Parathyroid adenoma (tissue), 2 donors: Measurements from ENCODE around the gene IRAK1.
A peak's percentile ranks its signal among the peaks of the same experiment; 100 is the strongest.

Experiments
- H2AFZ ChIP-seq: fragments of 300-600 bp; sonication (generic); one replicate; pipeline ENCODE4 v1.7.0; 2017; ENCODE audit warnings: antibody characterized with exemption, mild to moderate bottlenecking
- H3K27ac ChIP-seq: fragments of 300-600 bp; sonication (generic); one replicate; pipeline ENCODE4 v1.7.0; 2017
- H3K27me3 ChIP-seq: fragments of 300-600 bp; sonication (generic); one replicate; pipeline ENCODE4 v1.7.0; 2017; ENCODE audit warnings: low read length; ENCODE audit not compliant: control insufficient read depth, insufficient read depth
- H3K36me3 ChIP-seq: fragments of 300-600 bp; sonication (generic); one replicate; pipeline ENCODE4 v1.7.0; 2017; ENCODE audit warnings: low read length; ENCODE audit not compliant: control insufficient read depth, insufficient read depth
- H3K4me1 ChIP-seq: fragments of 300-600 bp; sonication (generic); one replicate; pipeline ENCODE4 v1.7.0; 2017; ENCODE audit warnings: control low read depth
- H3K4me2 ChIP-seq: fragments of 300-600 bp; sonication (generic); one replicate; pipeline ENCODE4 v1.7.0; 2017; ENCODE audit warnings: low read length
- H3K4me3 ChIP-seq: fragments of 300-600 bp; sonication (generic); one replicate; pipeline ENCODE4 v1.7.0; 2017; ENCODE audit warnings: low read depth, low read length
- H3K79me2 ChIP-seq: fragments of 300-600 bp; sonication (generic); one replicate; pipeline ENCODE4 v1.7.0; 2017; ENCODE audit warnings: control low read depth
- H3K9ac ChIP-seq: fragments of 300-600 bp; sonication (generic); one replicate; pipeline ENCODE4 v1.7.0; 2017; ENCODE audit warnings: mild to moderate bottlenecking
- H3K9me3 ChIP-seq: fragments of 300-600 bp; sonication (generic); one replicate; pipeline ENCODE4 v1.7.0; 2017; ENCODE audit warnings: low read length; ENCODE audit not compliant: control insufficient read depth
- CTCF ChIP-seq: fragments of 300-600 bp; sonication (generic); IDR thresholded peaks from one replicate; pipeline ENCODE4 v1.7.0; 2017; ENCODE audit warnings: antibody characterized with exemption, mild to moderate bottlenecking
- donor health status: primary hyperparathyroidism.

The IRAK1 gene

GRCh38 chrX:154061801-154062200 is 42.1 kb upstream of the IRAK1 start:
- Histone ChIP-seq H3K9me3 (no peaks in the 10 kb centered on the region), H3K27me3 (no peaks in the 10 kb centered on the region), H3K4me2 (no peak overlapping the region), H2AFZ (no peak overlapping the region), H3K36me3 (no peaks in the 10 kb centered on the region), H3K4me1 (peaks cover 27% of the 10 kb centered on the region), H3K4me3 (no peak overlapping the region), H3K27ac (no peak overlapping the region), H3K79me2 (peaks cover 39% of the 10 kb centered on the region), H3K9ac (no peak overlapping the region)
- TF ChIP-seq CTCF: no peak

- Histone ChIP-seq H3K4me1 (peaks cover 31% of the 10 kb centered on the region), H3K4me3 (no peak overlapping the region), H3K27me3 (no peaks in the 10 kb centered on the region), H3K27ac (peak overlapping the region; percentile 60), H2AFZ (no peak overlapping the region), H3K4me2 (no peak overlapping the region), H3K36me3 (no peaks in the 10 kb centered on the region), H3K9ac (no peak overlapping the region), H3K9me3 (no peaks in the 10 kb centered on the region), H3K79me2 (peaks cover 26% of the 10 kb centered on the region)
- TF ChIP-seq CTCF: no peak
Observed at GRCh38 chrX:154059729-154060245, 40.1 kb upstream of the IRAK1 start.

- no peak overlapping the region for H3K9ac ChIP-seq
- H3K27me3 ChIP-seq: no peaks in the 10 kb centered on the region
- H3K79me2 ChIP-seq: peaks cover 23% of the 10 kb centered on the region
- no peak overlapping the region for H3K4me3 ChIP-seq
- H3K27ac ChIP-seq: peak overlapping the region; percentile 60
- no peak for TF ChIP-seq CTCF
- peak overlapping the region; percentile 17 for H3K4me2 ChIP-seq
- no peaks in the 10 kb centered on the region for H3K9me3 ChIP-seq
- no peak overlapping the region for H2AFZ ChIP-seq
- H3K4me1 ChIP-seq: peaks cover 26% of the 10 kb centered on the region
- no peaks in the 10 kb centered on the region for H3K36me3 ChIP-seq
Observed at GRCh38 chrX:154059231-154059630, 39.5 kb upstream of the IRAK1 start.

GRCh38 chrX:154058214-154058997 is 38.7 kb upstream of the IRAK1 start:
- Histone ChIP-seq H3K4me3 (no peak overlapping the region), H3K4me1 (peaks cover 26% of the 10 kb centered on the region), H3K36me3 (no peaks in the 10 kb centered on the region), H3K27ac (peak overlapping the region; percentile 60), H3K9me3 (no peaks in the 10 kb centered on the region), H3K27me3 (no peaks in the 10 kb centered on the region), H3K9ac (no peak overlapping the region), H3K79me2 (peaks cover 23% of the 10 kb centered on the region), H2AFZ (no peak overlapping the region), H3K4me2 (no peak overlapping the region)
- no peak for TF ChIP-seq CTCF

GRCh38 chrX:154057791-154058190 is 38.1 kb upstream of the IRAK1 start:
- no peak overlapping the region for H3K27ac ChIP-seq
- no peak for TF ChIP-seq CTCF

More at GRCh38 chrX:154057791-154058190, 38.1 kb upstream of the IRAK1 start:
- Histone ChIP-seq H3K36me3 (no peaks in the 10 kb centered on the region), H3K79me2 (peaks cover 28% of the 10 kb centered on the region), H3K9me3 (no peaks in the 10 kb centered on the region), H3K4me3 (no peak overlapping the region), H2AFZ (no peak overlapping the region), H3K9ac (no peak overlapping the region), H3K27me3 (no peaks in the 10 kb centered on the region), H3K4me1 (peaks cover 26% of the 10 kb centered on the region), H3K4me2 (no peak overlapping the region)
